Measurements from ENCODE around the gene HS3ST6.
A peak's percentile ranks its signal among the peaks of the same experiment; 100 is the strongest.
"Not testable (repeated sequence)": the region's sequence is repeated elsewhere in the genome, so short reads cannot be mapped to it uniquely, and the experiment has no call there.

HS3ST6 gene

GRCh38 chr16:1906055-1906845 is 12.0 kb downstream of the HS3ST6 start:
- no peak for DNase-seq

GRCh38 chr16:1903845-1904840 is 14.1 kb downstream of the HS3ST6 start:
- DNase-seq = no peak

- no peak for DNase-seq
Observed at GRCh38 chr16:1903220-1903574, 15.0 kb downstream of the HS3ST6 start.

- no peak for DNase-seq
Observed at GRCh38 chr16:1902547-1903219, 15.5 kb downstream of the HS3ST6 start.

DNA sequence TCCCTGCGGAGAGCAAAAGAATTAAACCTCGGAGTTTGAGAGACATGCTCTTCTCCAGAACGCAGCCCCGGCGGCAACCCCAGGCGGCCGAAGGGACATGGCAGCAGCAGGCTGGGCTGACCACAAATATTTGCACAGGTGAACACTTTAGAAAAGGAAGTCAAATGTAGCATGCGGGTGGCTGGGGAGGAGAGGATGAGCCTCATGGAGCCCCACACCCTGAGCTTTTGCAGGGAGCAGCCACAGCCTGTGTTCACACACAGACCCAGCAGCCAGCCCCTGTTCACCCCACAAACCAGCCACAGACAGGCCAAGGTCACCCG is 17.8 kb downstream of the HS3ST6 start:
- DNase-seq = no peak

DNA sequence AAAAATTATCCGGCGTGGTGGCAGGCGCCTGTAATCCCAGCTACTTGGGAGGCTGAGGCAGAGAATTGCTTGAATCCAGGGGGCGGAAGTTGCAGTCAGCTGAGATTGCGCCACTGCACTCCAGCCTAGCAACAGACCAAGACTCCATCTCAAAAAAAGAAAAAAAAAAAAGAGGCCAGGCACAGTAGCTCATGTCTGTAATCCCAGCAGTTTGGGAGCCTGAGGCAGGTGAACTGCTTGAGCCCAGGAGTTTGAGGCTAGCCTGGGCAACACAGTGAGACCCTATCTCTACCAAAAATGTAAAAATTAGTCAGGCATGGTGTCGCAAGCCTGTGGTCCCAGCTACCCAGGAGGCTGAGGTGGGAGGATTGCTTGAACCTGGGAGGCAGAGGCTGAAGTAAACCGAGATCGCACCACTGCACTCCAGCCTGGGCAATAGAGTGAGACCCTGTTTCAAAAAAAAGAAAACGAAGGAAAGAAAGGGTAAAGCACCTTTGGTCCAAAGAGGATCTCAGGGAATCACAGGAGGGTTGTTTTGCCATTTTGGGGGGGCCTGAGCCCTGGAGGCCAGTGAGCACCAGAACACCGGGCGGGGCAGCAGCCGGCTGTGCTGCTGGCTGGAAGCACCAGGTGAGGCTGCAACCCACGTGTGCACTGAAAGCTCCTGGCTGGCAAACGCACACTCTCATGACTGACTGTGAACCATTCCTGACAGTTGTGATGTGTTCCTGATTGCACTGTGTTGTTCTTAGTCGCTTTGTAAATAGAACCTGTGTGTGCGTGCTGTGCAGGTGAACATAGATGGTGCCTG is 18.4 kb downstream of the HS3ST6 start:
- DNase-seq = no peak

GRCh38 chr16:1897692-1898091 is 20.5 kb downstream of the HS3ST6 start:
- DNase-seq = not testable (repeated sequence)

DNA sequence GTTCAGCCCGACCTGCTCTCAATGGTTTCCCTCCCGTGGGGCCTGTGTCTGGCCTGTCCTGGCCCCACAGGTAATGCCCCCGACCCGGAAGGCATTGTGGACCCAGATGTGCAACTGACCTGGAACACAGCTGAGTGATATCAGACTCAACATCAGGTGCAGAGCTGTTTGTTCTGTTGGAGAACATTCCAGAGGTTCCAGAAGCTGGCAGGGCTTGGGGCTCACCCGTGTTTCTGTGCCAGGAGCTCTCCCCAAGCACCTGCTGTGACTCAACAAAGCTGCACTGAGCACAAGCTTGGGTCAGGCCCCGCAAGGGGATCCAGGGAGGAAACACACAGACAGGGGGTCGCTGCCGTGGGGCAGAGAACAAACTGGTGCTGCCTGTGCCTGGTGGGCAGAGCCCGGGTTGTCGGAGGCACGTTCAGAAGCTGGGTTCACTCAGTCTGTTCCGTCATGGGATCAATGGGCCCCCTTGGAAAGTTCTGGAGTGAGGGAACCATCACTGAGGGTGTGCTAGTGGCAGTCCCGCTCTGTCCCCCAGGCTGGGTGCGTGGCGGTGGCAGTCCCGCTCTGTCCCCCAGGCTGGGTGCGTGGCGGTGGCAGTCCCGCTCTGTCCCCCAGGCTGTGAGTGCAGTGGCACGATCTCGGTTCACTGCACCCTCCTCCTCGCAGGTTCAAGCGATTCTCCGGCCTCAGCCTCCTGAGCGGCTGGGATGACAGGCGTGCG is 22.1 kb downstream of the HS3ST6 start:
- no peak for DNase-seq

DNA sequence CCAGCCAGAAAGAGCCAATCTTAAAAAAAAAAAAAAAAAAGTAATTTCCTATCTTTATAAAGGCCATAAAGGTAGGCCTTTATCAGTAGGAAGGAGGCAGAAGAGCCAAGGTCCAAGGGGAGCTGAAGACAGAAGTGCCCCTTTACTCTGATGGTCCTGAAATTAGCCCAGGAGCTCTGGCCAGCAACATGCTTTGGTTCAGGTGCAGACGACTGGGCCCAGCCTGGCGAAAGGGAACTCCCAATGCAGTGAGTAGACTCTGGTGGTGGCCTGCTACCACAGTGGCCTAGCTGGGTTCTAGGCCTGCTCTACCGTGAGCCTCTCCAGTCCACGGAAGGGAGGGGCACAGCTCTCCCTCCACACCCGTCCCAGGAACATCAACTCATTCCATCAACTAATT is 23.1 kb downstream of the HS3ST6 start:
- no peak for DNase-seq

GRCh38 chr16:1890708-1891050 is 27.5 kb downstream of the HS3ST6 start:
- no peak for DNase-seq

DNA sequence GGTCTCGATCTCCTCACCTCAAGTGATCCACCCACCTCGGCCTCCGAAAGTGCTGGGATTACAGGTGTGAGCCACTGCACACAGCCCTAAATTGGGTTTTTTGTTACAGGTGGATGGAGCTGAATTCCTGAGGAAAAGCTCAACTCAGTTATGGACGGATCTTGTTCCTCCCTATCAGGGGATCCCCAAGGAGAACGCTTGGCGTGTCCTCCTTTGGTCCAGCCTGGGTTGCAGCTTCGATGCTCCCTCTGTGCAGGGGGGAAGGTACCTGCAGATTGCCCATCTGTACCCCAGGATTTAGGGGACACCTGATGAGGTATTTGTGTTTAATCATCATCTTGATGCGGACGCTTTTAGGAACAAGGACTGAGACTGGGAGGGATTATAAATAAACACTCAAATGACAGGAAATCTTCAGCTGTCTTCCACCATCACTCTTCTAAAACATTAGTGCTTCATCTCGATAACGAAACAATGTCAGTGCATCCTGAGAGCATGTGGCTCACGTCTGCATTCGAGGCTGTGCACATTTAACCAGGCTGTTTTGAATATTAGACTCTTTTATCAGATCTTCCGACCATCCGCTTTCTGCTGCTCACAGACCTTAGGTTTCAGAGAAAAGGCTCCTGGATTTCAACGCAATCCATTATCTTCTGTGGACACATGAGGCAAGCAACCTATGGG is 28.0 kb downstream of the HS3ST6 start:
- DNase-seq = no peak

- DNase-seq = no peak
Observed at GRCh38 chr16:1887711-1888354, 30.4 kb downstream of the HS3ST6 start.

DNA sequence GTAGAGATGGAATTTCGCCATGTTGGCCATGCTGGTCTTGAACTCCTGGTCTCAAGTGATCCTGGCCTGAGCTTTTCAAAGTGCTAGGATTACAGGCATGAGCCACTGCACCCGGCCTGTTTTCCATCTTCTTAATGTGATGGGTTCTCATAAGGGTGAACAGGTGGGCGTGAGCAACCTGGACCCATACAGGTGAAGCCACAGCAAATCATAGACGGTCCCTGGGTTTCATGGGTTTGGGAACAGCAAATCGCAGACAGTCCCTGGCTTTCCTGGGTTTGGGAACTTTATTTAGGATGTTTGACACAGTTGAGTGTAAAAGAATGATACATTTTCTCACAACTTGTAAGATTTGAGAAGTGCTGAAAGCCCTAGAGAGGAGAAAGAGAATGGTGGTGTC is 33.3 kb downstream of the HS3ST6 start:
- DNase-seq = no peak

DNA sequence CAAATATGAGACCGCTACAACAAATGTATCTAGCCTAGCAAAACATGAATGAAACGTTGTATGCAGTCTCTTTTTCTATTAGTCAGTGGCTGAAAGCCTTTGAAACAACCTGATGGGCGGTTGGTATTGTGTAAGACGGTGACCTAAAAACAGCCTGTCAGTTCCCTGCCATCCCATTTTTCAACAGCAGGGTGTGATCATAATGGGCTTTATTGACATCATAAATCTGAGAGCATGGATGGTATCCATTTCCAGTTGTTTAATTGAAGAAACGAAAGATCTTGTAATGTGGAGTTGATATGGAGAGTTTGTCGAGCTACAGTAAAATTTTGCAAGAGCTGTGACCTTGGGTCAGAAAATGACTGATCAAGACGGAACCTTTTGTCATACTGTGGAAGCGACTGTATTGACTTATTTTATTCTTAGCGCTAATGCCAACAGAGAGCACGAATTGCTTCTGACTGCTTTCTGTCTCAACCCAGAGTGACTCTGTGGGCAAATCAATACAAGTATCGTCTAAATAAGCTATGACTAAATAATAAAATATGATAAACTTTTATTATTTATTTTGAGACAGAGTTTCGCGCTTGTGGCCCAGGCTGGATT is 34.0 kb downstream of the HS3ST6 start:
- no peak for DNase-seq

DNA sequence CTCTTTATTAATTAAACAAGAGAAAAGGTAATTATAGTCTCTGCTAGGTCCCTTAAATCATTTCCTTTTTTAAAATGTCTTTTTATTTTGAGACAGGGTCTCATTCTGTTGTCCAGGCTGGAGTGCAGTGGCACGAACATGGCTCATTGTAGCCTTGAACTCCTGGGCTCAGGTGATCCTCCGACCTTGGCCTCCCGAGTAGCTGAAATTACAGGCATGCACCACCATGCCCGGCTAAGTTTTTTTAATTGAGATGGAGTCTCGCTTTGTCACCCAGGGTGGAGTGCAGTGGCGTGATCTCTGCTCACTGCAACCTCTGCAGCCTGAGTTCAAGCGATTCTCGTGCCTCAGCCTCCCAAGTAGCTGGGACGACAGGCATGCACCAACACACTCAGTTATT is 37.0 kb downstream of the HS3ST6 start:
- DNase-seq = not testable (repeated sequence)

GRCh38 chr16:1879477-1879876 is 38.7 kb downstream of the HS3ST6 start:
- no peak for DNase-seq

DNA sequence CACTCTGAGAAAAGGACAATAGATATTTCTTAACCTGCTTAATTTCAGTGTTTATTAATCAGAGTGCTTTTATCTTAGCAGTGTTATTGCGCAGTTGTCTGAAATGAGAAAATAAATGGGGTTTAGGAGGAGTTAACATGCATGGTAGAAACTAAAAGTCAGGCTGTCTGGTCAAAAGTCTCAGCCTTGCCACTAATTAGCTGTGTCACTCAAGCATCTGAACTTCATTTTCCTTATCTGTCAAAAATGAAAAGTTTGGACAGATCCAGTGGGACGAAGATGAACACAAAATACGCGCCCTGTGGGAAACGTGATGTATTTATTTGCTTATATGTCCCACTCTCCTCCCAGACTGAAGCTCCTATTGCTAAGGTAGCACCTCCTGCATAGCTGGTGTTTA is 40.0 kb downstream of the HS3ST6 start:
- DNase-seq = no peak

DNA sequence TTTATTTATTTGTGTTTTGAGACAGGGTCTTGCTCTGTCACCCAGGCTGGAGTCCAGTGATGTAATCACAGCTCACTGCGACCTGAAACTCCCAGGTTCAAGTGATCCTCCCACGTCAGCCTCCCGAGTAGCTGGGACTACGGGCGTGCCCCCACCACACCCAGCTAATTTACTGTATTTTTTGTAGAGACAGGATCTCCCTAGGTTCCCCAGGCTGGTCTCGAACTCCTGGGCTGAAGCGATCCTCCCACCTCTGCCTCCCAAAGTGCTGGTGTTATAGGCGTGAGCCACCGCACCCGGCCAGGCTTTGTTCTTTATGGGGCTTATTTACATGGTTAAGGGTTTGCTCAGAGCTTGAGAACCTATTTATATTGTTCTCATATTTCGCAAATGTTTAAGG is 40.4 kb downstream of the HS3ST6 start:
- DNase-seq = no peak

- DNase-seq = no peak
Observed at GRCh38 chr16:1877089-1877488, 41.1 kb downstream of the HS3ST6 start.

GRCh38 chr16:1876468-1876867 is 41.7 kb downstream of the HS3ST6 start:
- peak; percentile 11 for DNase-seq

DNA sequence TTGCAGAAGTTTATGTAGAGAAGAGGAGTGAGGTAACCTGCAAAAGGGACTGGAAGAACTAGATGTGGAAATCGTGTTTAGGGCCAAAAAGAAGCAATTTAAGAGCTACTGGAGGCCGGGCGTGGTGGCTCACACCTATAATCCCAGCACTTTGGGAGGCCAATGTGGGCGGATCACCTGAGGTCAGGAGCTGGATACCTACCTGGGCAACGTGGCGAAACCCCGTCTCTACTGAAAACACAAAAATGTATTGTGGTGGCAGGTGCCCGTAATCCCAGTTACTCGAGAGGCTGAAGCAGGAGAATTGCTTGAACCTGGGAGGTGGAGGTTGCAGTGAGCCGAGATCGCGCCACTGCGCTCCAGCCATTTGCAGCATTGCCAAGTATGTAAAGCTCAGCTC is 42.1 kb downstream of the HS3ST6 start:
- not testable (repeated sequence) for DNase-seq
